ENCODE measurements around the gene TMEM212.
"Not testable (repeated sequence)": the region's sequence is repeated elsewhere in the genome, so short reads cannot be mapped to it uniquely, and the experiment has no call there.

The TMEM212 gene

GRCh38 chr3:171813897-171814460 lies 29.2 kb upstream of the TMEM212 start:
- no peak for DNase-seq

- DNase-seq, result not testable (repeated sequence)
These were observed 28.5 kb upstream of the TMEM212 start for GRCh38 chr3:171814662-171815061.

GRCh38 chr3:171815973-171816595 lies 27.1 kb upstream of the TMEM212 start:
- no peak for DNase-seq

GRCh38 chr3:171817074-171817800 lies 25.9 kb upstream of the TMEM212 start:
- DNase-seq, result no peak

GRCh38 chr3:171821044-171821443 lies 22.1 kb upstream of the TMEM212 start:
- no peak for DNase-seq

- DNase-seq, result no peak
These were observed 21.3 kb upstream of the TMEM212 start for GRCh38 chr3:171821778-171822358.

GRCh38 chr3:171822431-171823106 lies 20.6 kb upstream of the TMEM212 start:
- no peak for DNase-seq

- no peak for DNase-seq
These were observed 19.0 kb upstream of the TMEM212 start for GRCh38 chr3:171824116-171824515.

- no peak for DNase-seq
These were observed 18.3 kb upstream of the TMEM212 start for GRCh38 chr3:171824824-171825221.

GRCh38 chr3:171825222-171825828 lies 17.8 kb upstream of the TMEM212 start:
- no peak for DNase-seq

- DNase-seq, result no peak
These were observed 15.8 kb upstream of the TMEM212 start for GRCh38 chr3:171827385-171827784.

GRCh38 chr3:171827836-171828458 lies 15.2 kb upstream of the TMEM212 start:
- DNase-seq, result no peak

- DNase-seq, result no peak
These were observed 14.0 kb upstream of the TMEM212 start for GRCh38 chr3:171828902-171829770.

- DNase-seq, result peak; percentile 79
These were observed 13.2 kb upstream of the TMEM212 start for GRCh38 chr3:171829841-171830517.

GRCh38 chr3:171830518-171830875 lies 12.7 kb upstream of the TMEM212 start:
- no peak for DNase-seq

- DNase-seq, result no peak
These were observed 11.2 kb upstream of the TMEM212 start for GRCh38 chr3:171831936-171832335.

GRCh38 chr3:171832989-171833388 lies 10.2 kb upstream of the TMEM212 start:
- DNase-seq, result no peak

- DNase-seq, result peak; percentile 19
These were observed 9.2 kb upstream of the TMEM212 start for GRCh38 chr3:171833789-171834460.

GRCh38 chr3:171834461-171834801 lies 8.7 kb upstream of the TMEM212 start:
- no peak for DNase-seq

- DNase-seq, result no peak
These were observed 8.0 kb upstream of the TMEM212 start for GRCh38 chr3:171835116-171835515.

All from SHP77 treated with DMSO at 0.1 percent for 48 hours (cell line).